GM18498 (cell line): ENCODE measurements around the gene ABCG5.

ENCODE experiments used
- ATAC-seq: cut with Tn5 transposase; IDR thresholded peaks from one replicate; pipeline ENCODE4 v1.9.1; 2021; ENCODE audit warnings: mild to moderate bottlenecking, moderate library complexity; ENCODE audit not compliant: unreplicated experiment

Gene ABCG5

DNA sequence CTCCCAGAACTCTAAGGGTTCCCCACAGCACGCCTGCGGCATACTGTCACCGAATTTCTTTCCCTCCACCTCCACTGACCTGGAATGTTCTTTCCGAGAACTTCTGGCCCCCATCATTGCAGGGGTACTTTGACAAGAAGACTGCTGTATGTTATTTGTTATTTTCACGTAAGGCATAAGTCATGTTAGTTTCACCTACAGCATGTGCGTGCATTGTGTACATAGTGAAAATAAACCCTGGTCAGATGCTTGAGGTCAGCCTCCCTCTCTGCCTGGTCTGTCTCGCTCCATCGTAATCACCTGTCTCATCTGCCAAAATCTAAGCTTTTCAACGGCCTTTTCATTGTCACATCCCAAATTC is 4.2 kb upstream of the ABCG5 start:
- no peak for ATAC-seq

GRCh38 chr2:43841949-43842865 is 3.6 kb upstream of the ABCG5 start:
- no peak for ATAC-seq

GRCh38 chr2:43840965-43841364 is 2.3 kb upstream of the ABCG5 start:
- no peak for ATAC-seq

DNA sequence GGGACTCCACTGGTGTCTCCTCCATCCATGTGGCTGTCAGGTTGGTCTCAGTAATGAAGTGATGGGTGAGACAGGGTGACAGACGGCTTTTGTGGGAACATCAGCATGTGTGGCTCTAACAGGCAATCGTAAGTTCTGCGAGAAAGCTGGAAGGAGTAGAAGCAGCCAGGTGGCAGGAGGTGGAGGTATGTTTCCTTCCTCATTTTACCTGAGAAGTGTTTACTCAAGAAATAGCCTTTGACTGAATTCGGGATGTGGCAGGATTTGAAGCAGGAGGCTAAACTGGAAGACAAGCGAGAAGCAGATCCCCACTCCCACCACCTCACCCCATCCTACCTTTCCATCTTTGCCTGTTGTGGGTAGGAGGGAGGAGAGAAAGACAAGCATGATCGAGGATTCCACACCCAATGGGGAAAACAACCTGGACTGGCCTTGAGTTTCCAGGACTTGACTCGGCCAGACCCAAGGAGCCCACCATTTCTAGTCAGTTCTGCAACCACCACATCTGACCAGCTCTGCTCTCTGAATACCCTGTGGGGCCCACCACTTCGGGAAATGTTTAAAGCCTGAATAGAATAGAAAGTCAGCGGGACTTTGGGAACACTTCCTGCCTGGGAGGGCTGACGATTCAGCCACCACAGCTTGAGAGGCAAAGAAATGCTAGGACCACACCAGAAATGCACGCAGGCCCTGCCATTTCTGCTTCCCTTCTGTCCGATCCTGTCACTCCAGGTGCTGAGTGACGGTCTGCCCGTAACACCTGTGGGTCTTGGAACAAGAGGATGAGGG is 1.3 kb upstream of the ABCG5 start:
- ATAC-seq: no peak

DNA sequence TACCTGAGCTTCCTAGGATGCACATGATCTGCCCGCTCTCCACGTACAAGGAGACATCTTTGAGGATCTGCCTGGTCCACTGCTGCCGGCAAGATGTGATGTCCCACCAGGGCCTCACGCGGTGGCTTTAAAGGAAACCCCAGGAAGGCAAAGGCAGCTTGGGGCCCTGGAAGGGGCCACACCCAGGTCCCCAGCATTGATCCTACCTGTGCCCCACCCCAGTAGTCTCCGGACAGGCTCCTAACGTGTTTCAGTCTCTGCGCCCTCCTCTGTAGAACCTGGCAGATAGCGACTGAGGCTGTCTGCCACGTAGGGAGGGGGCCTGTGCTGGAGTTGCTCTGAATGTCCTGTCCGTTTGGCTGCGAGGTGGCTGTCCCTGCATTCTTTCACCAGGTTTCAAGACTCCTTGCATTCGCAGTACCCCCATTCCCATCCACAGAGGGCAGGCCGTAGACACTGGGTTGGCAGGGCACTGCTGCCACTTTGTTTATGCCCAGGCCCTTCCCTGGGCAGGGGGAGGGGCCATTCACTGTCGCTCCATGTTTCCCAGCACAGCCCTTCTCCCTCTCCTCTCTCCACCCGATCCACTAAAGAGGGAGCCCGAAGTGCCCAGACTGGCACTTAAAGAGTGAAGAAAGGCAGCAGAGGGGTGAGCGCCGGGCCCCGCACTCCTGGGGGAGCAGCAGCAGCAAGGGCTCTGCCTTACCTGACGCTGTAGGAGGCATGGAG is 644 bp downstream of the ABCG5 start:
- no peak for ATAC-seq

DNA sequence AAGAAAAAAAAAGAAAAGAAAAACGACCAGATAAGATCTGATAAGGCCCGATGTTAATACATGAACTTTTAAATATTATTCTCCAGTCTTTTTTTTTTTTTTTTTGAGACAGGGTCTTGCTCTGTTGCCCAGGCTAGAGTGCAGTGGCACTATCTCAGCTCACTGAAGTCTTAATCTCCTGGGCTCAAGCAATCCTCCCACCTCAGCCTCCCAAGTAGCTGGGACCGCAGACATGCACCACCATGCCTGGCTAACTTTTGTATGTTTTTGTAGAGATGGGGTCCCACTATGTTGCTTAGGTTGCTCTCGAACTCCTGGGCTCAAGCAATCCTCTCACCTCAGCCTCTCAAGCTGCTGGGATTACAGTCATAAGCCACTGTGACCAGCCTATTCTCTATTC is 1.6 kb downstream of the ABCG5 start:
- no peak for ATAC-seq

DNA sequence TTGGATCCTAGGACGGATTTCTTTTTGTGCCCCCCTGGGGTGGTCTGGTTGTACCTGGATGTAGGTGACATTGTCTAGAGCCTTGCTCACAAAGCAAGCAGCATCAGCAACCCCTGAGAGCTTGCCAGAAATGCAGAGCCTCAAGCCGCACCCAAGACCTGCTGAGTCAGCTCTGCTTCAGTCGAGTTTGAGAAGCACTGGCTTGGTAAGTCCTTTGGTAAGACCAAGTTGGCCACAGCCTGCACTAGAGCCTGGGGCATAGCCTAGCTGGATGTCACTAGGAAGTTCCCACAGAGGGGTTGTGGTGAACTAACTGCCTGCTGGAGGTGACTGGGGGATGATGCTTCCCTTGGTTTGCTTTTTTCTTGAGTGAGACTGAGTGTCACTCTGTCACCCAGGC is 6.2 kb downstream of the ABCG5 start:
- no peak for ATAC-seq

DNA sequence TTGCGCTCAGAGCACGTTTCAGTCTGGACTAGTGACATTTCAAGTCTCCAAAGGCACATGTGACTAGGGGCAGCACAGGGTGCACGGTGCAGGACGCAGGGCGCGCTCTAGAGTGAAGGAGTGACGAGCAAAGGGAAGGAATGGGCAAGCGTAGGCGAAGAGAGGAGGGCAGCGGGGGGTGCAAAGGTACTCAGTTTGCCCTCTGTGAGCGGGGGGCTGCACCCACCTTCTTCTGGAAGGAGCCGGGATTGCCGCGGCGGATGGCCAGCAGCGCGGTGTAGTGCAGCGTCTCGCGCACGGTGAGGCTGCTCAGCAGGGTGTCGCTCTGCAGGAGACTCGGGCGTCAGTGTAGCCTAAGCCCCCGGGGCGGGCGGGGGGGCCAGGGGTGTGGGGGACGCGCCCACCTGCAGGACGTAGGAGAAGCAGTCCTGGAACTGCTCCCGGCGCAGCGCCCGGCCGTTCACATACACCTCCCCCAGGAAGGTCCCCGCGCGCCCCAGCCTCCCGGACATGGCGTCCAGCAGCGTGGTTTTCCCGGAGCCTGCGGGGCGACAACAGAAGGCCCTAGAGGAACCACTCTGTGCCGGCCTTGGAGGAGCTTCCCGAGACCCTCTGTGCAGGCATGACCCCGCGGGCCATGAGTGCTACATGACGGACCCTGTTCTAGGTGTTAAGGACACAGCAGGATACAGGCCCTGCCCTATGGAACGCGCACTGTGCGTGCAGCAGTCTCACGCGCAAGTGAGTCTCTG is 6.9 kb downstream of the ABCG5 start:
- ATAC-seq: no peak

GRCh38 chr2:43826305-43827250 is 12.1 kb downstream of the ABCG5 start:
- no peak for ATAC-seq

GRCh38 chr2:43825841-43826240 is 12.8 kb downstream of the ABCG5 start:
- no peak for ATAC-seq

DNA sequence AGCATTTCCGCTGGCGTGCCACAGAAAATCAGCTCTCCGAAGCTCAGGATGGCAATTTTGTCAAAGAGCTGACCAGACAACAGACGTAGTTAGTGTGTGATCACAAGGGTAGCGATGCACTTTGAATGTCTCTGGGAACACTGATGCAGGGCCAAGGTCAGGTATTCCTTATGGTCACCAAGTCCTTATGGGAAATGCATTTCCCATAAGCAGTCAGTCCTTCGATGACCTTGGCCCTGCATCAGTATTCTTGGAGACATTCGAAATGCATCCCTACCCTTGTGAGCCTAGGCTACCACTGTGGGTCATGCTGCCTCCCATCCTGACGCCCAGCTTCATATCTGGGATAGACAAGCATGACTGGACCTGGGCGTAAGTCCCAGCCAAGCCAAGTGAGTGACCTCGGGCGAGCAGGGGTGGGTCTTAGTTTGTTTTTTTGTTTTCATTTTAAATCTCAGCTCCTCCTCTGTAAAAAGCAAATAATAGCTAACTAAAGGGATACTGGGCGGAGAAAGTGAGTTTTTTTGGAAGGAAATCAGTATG is 13.6 kb downstream of the ABCG5 start:
- ATAC-seq: no peak

DNA sequence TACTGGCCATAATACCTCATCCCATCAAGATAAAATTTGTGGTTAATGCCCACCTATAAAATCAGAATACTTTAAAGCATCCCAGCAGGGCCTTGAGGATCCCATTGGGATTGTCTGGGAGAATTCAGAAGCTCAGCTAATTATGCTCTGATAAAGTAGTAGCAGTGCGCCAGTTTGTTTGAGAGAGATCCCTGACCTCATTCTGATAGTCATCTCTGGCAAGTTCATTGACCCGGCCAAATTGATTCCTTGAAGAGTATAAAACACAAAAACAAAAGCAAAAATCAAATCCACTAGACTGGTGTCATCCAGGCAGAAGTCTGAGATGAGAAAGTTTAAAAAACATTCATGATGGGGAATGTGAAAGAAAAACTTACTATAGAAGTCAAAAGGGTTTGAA is 14.1 kb downstream of the ABCG5 start:
- no peak for ATAC-seq

DNA sequence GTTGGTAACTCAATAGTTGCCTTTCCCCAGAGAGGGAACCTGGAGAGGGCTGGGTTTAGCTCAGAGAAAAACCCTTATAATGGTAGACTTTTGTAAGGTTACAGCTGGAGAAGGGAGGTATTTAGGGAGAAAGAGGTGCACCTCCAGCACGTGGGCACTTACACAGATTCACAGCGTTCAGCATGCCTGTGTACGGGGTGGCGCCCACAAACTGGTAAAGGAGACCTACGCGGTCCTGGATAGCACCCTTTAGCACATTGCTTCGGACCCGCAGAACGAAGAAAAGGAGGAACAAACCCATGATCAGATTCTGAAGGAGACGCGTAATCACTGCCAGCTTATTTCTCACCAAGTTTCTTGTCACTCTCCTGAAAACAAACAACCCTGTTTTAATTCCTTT is 14.9 kb downstream of the ABCG5 start:
- no peak for ATAC-seq

DNA sequence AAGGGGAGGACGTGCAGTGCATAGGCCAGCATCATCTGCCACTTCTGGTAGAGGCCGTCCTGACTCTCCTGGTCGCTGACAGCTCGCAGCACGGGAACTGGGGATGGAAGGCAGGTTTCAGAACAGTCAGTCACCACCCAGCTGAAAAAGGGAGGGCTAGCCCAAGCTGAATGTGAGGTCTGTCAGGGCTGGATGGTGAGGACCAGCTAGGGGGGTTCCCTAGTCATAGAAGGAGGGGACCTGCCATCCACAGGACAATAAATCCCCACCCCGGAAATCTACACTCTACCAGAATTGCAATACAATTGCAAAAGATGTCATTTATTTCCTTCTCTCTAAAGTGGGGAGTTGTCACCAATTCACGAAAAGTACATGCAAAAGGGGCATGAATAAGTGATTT is 15.8 kb downstream of the ABCG5 start:
- ATAC-seq: no peak

GRCh38 chr2:43819491-43820163 is 19.0 kb downstream of the ABCG5 start:
- no peak for ATAC-seq

- ATAC-seq: no peak
Measured at GRCh38 chr2:43818761-43819160, 19.9 kb downstream of the ABCG5 start.

- ATAC-seq: no peak
Measured at GRCh38 chr2:43814711-43815110, 23.9 kb downstream of the ABCG5 start.

DNA sequence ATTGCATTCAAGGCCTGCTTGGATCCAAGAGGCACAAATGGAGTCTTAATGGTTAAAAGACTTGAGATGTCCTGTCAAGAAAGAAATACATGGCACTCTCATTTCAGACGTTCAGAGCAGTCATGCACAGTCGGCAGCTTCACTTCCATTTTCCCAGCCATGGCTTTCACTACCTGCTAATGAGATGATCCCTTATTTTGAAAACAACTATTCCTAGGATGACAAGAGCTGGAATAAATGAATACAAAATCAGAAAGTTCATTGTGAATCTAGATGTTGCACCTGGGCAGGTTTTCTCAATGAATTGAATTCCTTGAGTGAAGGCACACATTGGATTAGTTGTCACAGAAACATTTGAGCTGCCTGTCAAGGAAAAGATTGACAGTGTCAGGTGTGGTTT is 25.7 kb downstream of the ABCG5 start:
- ATAC-seq: no peak

DNA sequence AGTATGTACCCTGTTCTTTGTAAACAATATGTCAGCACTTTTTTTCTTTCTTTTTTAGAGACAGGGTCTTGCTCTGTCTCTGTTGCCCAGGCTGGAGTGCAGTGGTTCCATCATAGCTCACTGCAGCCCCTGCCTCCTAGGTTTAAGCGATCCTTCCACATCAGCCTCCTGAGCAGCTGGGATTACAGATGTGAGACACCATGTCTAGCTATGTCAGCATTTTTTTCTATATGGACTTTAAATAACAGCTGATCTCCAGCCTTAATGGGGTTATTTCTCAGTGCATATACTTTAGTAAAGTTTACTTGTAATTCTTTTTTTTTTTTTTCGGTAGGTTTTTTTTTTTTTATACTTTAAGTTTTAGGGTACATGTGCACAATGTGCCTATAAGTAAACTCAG is 26.6 kb downstream of the ABCG5 start:
- ATAC-seq: no peak
